Activated naive CD4-positive, alpha-beta T cell treated with anti-CD3 and anti-CD28 coated beads, Interleukin-2, amount 50 U/mL, for 16 hours (primary cell): ENCODE measurements around the gene SPRR2A.
"Not testable (repeated sequence)": the region's sequence is repeated elsewhere in the genome, so short reads cannot be mapped to it uniquely, and the experiment has no call there.

ENCODE experiments used
- DNase-seq: peaks from one replicate; pipeline ENCODE4 v3.0.0-alpha.2; 2020

SPRR2A gene

DNA sequence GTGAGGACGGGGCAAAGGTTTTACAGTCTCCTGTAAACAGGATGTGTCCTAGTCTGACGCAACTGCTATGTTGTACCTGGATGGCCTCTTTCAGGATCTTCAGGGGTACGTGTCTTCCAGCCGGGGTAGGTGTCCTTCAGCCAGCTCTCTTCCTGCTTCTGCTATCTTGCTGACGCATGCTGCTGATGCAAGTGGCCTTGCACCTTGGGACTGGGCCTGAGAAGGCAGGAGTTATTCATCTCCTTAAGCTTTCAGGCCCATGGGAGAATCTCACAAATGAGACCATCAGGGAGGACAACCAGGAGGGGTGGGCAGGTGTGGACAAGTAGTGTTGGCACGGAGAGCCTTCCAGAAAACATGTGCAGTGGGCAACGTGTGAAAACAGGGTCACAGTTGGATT, 34.2 kb downstream of the SPRR2A start:
- no peak for DNase-seq

DNA sequence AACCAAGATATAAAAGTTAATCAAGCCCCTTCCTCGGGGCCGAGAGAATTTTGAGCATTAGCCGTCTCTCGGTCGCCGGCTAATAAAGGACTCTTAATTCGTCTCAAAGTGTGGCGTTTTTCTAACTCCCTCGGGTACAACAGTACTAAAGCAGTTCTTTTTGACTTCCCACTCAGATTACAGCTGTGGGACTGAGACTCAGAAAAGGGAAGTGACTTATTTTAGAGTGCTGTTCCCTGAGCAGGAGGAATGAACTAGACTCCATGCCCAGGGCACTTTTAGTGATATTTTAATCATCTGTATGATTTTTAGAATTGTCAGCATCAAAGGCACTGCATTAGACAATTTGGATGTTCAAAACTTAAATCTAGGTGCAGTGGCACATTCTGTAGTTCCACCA, 35.0 kb downstream of the SPRR2A start:
- DNase-seq = not testable (repeated sequence)

DNA sequence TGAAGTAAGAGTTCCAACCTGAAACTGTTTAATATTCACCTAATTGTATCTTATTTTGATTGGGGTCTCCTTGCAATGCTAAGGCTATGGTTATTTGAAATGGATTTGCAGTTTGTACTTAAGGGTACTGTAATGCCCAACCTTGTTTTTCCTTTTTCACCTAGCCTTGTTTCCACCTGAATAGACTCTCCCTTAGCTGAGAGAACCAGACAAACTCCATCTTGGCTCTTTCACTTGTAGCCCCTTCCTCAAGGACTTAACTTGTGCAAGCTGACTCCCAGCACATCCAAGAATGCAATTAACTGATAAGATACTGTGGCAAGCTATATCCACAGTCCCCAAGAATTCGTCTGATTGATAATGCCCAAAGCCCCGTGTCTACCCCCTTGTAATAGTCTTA, 35.5 kb downstream of the SPRR2A start:
- DNase-seq = not testable (repeated sequence)

DNA sequence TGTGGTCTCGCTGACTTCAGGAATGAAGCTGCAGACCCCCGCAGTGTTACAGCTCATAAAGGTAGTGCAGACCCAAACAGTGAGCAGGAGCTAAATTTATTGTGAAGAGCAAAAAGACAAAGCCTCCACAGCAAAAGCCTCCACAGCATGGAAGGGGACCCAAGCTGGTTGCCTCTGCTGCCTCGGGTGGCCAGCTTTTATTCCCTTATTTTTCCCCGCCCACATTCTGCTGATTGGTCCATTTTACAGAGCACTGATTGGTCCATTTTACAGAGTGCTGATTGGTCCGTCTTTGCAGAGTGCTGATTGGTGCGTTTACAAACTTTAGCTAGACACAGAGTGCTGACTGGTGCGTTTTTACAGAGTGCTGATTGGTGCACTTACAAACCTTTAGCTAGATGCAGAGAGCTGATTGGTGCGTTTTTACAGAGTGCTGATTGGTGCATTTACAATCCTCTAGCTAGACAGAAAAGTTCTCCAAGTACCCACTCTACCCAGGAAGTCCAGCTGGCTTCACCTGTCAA, 46.0 kb downstream of the SPRR2A start:
- DNase-seq = not testable (repeated sequence)
